GM23338 (cell line): ENCODE measurements around the gene TEKT5.

Experiments used
- CREB1 ChIP-seq: fragments of 250-450 bp; sonication (Bioruptor Pico); IDR thresholded peaks from 2 replicates; pipeline ENCODE4 v1.5.0; 2020; ENCODE audit warnings: low read depth, mild to moderate bottlenecking, moderate library complexity
- EZH2 ChIP-seq: fragments of 200-600 bp; sonication (generic); IDR thresholded peaks from one replicate; pipeline ENCODE4 v1.8.0; 2017; ENCODE audit warnings: antibody characterized with exemption, mild to moderate bottlenecking, low read depth; ENCODE audit not compliant: unreplicated experiment
- EZH2phosphoT487 ChIP-seq: fragments of 200-600 bp; sonication (generic); IDR thresholded peaks from one replicate; pipeline ENCODE4 v1.8.1; 2018; ENCODE audit warnings: antibody characterized with exemption; ENCODE audit not compliant: unreplicated experiment
- JUNB ChIP-seq: IDR thresholded peaks from one replicate; pipeline ENCODE4 v1.6.1; 2016; ENCODE audit warnings: antibody characterized with exemption; ENCODE audit not compliant: unreplicated experiment
- NANOG ChIP-seq: IDR thresholded peaks from 2 replicates; pipeline ENCODE4 v1.6.1; 2016; ENCODE audit warnings: antibody characterized with exemption, borderline replicate concordance
- POLR2AphosphoS5 ChIP-seq: IDR thresholded peaks from 2 replicates; pipeline ENCODE4 v1.6.1; 2016; ENCODE audit warnings: antibody characterized with exemption, low read depth
- STAT1 ChIP-seq: IDR thresholded peaks from one replicate; pipeline ENCODE4 v1.6.1; 2016; ENCODE audit warnings: antibody characterized with exemption; ENCODE audit not compliant: unreplicated experiment
- ZNF114 ChIP-seq: fragments of 250-450 bp; sonication (Bioruptor Pico); IDR thresholded peaks from 2 replicates; pipeline ENCODE4 v1.5.0; 2020; ENCODE audit warnings: mild to moderate bottlenecking, moderate library complexity
- ZNF331 ChIP-seq: fragments of 250-450 bp; sonication (Bioruptor Pico); IDR thresholded peaks from 2 replicates; pipeline ENCODE4 v1.5.0; 2020; ENCODE audit warnings: low read depth, mild to moderate bottlenecking, moderate library complexity
- TF ChIP-seq, protein P1 (sequence below), 2 experiments: fragments of 200-600 bp in 1 of 2; sonication (generic) in 1 of 2; conservative IDR thresholded peaks; 2 replicates each; pipeline versions ENCODE4 v1.5.1 to v1.6.1; 2016 to 2017; ENCODE audit warnings: antibody characterized with exemption in 2 of 2, low read depth in 2 of 2, mild to moderate bottlenecking in 2 of 2, moderate library complexity in 1 of 2
- TF ChIP-seq, protein P2 (sequence below): IDR thresholded peaks from one replicate; pipeline ENCODE4 v1.6.1; 2018; ENCODE audit warnings: antibody characterized with exemption; ENCODE audit not compliant: unreplicated experiment
- TF ChIP-seq, protein P3 (sequence below): IDR thresholded peaks from 2 replicates; pipeline ENCODE4 v1.6.1; 2016; ENCODE audit warnings: antibody characterized with exemption
- TF ChIP-seq, protein P4 (sequence below): fragments of 250-450 bp; sonication (Bioruptor Pico); IDR thresholded peaks from 2 replicates; pipeline ENCODE4 v1.5.0; 2020; ENCODE audit warnings: mild to moderate bottlenecking, moderate library complexity

DNA sequence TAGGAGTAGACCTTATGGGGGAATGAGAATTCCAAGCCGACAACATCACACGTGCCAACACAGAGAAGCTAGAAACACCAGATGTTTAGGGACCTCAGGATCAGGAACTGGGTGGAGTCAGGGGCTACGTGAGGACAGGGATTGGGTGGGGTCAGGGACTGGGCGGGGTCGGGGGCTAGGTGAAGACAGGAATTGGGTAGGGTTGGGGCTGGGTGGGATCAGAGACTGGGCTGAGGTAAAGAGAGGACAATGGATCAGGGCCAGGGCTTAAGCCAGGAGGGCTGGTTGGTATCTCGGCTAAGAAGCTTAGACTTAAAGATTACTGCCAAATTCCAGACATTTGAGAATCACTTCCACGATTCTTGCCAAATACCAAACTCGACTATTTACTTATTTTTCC, 11.6 kb downstream of the TEKT5 start:
- TF ChIP-seq, protein P1, sequence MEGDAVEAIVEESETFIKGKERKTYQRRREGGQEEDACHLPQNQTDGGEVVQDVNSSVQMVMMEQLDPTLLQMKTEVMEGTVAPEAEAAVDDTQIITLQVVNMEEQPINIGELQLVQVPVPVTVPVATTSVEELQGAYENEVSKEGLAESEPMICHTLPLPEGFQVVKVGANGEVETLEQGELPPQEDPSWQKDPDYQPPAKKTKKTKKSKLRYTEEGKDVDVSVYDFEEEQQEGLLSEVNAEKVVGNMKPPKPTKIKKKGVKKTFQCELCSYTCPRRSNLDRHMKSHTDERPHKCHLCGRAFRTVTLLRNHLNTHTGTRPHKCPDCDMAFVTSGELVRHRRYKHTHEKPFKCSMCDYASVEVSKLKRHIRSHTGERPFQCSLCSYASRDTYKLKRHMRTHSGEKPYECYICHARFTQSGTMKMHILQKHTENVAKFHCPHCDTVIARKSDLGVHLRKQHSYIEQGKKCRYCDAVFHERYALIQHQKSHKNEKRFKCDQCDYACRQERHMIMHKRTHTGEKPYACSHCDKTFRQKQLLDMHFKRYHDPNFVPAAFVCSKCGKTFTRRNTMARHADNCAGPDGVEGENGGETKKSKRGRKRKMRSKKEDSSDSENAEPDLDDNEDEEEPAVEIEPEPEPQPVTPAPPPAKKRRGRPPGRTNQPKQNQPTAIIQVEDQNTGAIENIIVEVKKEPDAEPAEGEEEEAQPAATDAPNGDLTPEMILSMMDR (conservative IDR thresholded peaks at IDR 0.05; ENCODE audit: low read depth in 2 of 2) = no peak
- TF ChIP-seq EZH2 (no peak), CREB1 (CRISPR knock-in tag) (no peak), EZH2phosphoT487 (no peak), POLR2AphosphoS5 (no peak), ZNF331 (CRISPR knock-in tag) (no peak), ZNF114 (CRISPR knock-in tag) (no peak), NANOG (no peak), JUNB (no peak), STAT1 (no peak)
- TF ChIP-seq, protein P2, sequence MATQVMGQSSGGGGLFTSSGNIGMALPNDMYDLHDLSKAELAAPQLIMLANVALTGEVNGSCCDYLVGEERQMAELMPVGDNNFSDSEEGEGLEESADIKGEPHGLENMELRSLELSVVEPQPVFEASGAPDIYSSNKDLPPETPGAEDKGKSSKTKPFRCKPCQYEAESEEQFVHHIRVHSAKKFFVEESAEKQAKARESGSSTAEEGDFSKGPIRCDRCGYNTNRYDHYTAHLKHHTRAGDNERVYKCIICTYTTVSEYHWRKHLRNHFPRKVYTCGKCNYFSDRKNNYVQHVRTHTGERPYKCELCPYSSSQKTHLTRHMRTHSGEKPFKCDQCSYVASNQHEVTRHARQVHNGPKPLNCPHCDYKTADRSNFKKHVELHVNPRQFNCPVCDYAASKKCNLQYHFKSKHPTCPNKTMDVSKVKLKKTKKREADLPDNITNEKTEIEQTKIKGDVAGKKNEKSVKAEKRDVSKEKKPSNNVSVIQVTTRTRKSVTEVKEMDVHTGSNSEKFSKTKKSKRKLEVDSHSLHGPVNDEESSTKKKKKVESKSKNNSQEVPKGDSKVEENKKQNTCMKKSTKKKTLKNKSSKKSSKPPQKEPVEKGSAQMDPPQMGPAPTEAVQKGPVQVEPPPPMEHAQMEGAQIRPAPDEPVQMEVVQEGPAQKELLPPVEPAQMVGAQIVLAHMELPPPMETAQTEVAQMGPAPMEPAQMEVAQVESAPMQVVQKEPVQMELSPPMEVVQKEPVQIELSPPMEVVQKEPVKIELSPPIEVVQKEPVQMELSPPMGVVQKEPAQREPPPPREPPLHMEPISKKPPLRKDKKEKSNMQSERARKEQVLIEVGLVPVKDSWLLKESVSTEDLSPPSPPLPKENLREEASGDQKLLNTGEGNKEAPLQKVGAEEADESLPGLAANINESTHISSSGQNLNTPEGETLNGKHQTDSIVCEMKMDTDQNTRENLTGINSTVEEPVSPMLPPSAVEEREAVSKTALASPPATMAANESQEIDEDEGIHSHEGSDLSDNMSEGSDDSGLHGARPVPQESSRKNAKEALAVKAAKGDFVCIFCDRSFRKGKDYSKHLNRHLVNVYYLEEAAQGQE = no peak
- TF ChIP-seq, protein P3, sequence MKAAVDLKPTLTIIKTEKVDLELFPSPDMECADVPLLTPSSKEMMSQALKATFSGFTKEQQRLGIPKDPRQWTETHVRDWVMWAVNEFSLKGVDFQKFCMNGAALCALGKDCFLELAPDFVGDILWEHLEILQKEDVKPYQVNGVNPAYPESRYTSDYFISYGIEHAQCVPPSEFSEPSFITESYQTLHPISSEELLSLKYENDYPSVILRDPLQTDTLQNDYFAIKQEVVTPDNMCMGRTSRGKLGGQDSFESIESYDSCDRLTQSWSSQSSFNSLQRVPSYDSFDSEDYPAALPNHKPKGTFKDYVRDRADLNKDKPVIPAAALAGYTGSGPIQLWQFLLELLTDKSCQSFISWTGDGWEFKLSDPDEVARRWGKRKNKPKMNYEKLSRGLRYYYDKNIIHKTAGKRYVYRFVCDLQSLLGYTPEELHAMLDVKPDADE = no peak
- TF ChIP-seq, protein P4, sequence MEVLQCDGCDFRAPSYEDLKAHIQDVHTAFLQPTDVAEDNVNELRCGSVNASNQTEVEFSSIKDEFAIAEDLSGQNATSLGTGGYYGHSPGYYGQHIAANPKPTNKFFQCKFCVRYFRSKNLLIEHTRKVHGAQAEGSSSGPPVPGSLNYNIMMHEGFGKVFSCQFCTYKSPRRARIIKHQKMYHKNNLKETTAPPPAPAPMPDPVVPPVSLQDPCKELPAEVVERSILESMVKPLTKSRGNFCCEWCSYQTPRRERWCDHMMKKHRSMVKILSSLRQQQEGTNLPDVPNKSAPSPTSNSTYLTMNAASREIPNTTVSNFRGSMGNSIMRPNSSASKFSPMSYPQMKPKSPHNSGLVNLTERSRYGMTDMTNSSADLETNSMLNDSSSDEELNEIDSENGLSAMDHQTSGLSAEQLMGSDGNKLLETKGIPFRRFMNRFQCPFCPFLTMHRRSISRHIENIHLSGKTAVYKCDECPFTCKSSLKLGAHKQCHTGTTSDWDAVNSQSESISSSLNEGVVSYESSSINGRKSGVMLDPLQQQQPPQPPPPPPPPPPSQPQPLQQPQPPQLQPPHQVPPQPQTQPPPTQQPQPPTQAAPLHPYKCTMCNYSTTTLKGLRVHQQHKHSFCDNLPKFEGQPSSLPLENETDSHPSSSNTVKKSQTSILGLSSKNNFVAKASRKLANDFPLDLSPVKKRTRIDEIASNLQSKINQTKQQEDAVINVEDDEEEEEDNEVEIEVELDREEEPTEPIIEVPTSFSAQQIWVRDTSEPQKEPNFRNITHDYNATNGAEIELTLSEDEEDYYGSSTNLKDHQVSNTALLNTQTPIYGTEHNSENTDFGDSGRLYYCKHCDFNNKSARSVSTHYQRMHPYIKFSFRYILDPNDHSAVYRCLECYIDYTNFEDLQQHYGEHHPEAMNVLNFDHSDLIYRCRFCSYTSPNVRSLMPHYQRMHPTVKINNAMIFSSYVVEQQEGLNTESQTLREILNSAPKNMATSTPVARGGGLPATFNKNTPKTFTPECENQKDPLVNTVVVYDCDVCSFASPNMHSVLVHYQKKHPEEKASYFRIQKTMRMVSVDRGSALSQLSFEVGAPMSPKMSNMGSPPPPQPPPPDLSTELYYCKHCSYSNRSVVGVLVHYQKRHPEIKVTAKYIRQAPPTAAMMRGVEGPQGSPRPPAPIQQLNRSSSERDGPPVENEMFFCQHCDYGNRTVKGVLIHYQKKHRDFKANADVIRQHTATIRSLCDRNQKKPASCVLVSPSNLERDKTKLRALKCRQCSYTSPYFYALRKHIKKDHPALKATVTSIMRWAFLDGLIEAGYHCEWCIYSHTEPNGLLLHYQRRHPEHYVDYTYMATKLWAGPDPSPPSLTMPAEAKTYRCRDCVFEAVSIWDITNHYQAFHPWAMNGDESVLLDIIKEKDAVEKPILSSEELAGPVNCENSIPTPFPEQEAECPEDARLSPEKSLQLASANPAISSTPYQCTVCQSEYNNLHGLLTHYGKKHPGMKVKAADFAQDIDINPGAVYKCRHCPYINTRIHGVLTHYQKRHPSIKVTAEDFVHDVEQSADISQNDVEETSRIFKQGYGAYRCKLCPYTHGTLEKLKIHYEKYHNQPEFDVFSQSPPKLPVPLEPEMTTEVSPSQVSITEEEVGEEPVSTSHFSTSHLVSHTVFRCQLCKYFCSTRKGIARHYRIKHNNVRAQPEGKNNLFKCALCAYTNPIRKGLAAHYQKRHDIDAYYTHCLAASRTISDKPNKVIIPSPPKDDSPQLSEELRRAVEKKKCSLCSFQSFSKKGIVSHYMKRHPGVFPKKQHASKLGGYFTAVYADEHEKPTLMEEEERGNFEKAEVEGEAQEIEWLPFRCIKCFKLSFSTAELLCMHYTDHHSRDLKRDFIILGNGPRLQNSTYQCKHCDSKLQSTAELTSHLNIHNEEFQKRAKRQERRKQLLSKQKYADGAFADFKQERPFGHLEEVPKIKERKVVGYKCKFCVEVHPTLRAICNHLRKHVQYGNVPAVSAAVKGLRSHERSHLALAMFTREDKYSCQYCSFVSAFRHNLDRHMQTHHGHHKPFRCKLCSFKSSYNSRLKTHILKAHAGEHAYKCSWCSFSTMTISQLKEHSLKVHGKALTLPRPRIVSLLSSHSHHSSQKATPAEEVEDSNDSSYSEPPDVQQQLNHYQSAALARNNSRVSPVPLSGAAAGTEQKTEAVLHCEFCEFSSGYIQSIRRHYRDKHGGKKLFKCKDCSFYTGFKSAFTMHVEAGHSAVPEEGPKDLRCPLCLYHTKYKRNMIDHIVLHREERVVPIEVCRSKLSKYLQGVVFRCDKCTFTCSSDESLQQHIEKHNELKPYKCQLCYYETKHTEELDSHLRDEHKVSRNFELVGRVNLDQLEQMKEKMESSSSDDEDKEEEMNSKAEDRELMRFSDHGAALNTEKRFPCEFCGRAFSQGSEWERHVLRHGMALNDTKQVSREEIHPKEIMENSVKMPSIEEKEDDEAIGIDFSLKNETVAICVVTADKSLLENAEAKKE (CRISPR knock-in tag) = no peak
